MM.1S (cell line): ENCODE measurements around the gene PRSS38.

Experiments
- DNase-seq: peaks from one replicate; pipeline ENCODE4 v3.0.0-alpha.2; 2015
- H2AFZ ChIP-seq: fragments of 300-600 bp; sonication (generic); 2 replicates; pipeline ENCODE4 v1.6.0; 2016; ENCODE audit warnings: antibody characterized with exemption, low read length
- H3F3A ChIP-seq: fragments of 300-600 bp; sonication (generic); 2 replicates; pipeline ENCODE4 v1.6.1; 2016; ENCODE audit warnings: mild to moderate bottlenecking, antibody characterized with exemption, low read length, moderate library complexity, mixed read lengths; ENCODE audit not compliant: insufficient read depth
- H3K27ac ChIP-seq: fragments of 300-600 bp; sonication (generic); 2 replicates; pipeline ENCODE4 v1.5.1; 2016; ENCODE audit warnings: mild to moderate bottlenecking, low read length
- H3K27me3 ChIP-seq: fragments of 300-600 bp; sonication (generic); replicated peaks from 2 replicates; pipeline ENCODE4 v1.6.0; 2016; ENCODE audit warnings: low read length; ENCODE audit not compliant: insufficient read depth
- H3K36me3 ChIP-seq: fragments of 300-600 bp; sonication (generic); replicated peaks from 2 replicates; pipeline ENCODE4 v1.6.1; 2016; ENCODE audit warnings: mild to moderate bottlenecking, low read length, mixed read lengths; ENCODE audit not compliant: insufficient read depth
- H3K4me1 ChIP-seq: fragments of 300-600 bp; sonication (generic); 2 replicates; pipeline ENCODE4 v1.6.1; 2016; ENCODE audit warnings: low read length, mixed read lengths
- H3K4me2 ChIP-seq: fragments of 300-600 bp; sonication (generic); 2 replicates; pipeline ENCODE4 v1.6.0; 2016; ENCODE audit warnings: low read depth, low read length
- H3K4me3 ChIP-seq: fragments of 300-600 bp; sonication (generic); 2 replicates; pipeline ENCODE4 v1.5.1; 2016; ENCODE audit warnings: low read length, mixed read lengths
- H3K79me2 ChIP-seq: fragments of 300-600 bp; sonication (generic); 2 replicates; pipeline ENCODE4 v1.6.1; 2016; ENCODE audit warnings: mixed run types, low read length, mixed read lengths
- H3K9ac ChIP-seq: fragments of 300-600 bp; sonication (generic); 2 replicates; pipeline ENCODE4 v1.6.1; 2016; ENCODE audit warnings: low read length, mixed read lengths
- H3K9me2 ChIP-seq: fragments of 300-600 bp; sonication (generic); replicated peaks from 2 replicates; pipeline ENCODE4 v1.6.1; 2016; ENCODE audit warnings: mild to moderate bottlenecking, low read length, mixed read lengths; ENCODE audit not compliant: insufficient read depth
- H3K9me3 ChIP-seq: fragments of 300-600 bp; sonication (generic); replicated peaks from 2 replicates; pipeline ENCODE4 v1.6.1; 2016; ENCODE audit warnings: mild to moderate bottlenecking, low read length, mixed read lengths; ENCODE audit not compliant: insufficient read depth
- H4K20me1 ChIP-seq: fragments of 300-600 bp; sonication (generic); 2 replicates; pipeline ENCODE4 v1.6.1; 2016; ENCODE audit warnings: mild to moderate bottlenecking, low read length, moderate library complexity, mixed read lengths; ENCODE audit not compliant: insufficient read depth
- EZH2 ChIP-seq: fragments of 300-600 bp; sonication (generic); optimal IDR thresholded peaks from 2 replicates; pipeline ENCODE3; 2017; ENCODE audit warnings: low read depth, mild to moderate bottlenecking, antibody characterized with exemption, low read length, mixed read lengths
- EZH2phosphoT487 ChIP-seq: fragments of 300-600 bp; sonication (generic); IDR thresholded peaks from 2 replicates; pipeline ENCODE4 v1.6.1; 2018; ENCODE audit warnings: antibody characterized with exemption, low read length
- TF ChIP-seq, protein P1 (sequence below): fragments of 300-600 bp; sonication (generic); IDR thresholded peaks from 2 replicates; pipeline ENCODE4 v1.5.1; 2016; ENCODE audit warnings: antibody characterized with exemption, low read length, mixed read lengths

PRSS38 gene

DNA sequence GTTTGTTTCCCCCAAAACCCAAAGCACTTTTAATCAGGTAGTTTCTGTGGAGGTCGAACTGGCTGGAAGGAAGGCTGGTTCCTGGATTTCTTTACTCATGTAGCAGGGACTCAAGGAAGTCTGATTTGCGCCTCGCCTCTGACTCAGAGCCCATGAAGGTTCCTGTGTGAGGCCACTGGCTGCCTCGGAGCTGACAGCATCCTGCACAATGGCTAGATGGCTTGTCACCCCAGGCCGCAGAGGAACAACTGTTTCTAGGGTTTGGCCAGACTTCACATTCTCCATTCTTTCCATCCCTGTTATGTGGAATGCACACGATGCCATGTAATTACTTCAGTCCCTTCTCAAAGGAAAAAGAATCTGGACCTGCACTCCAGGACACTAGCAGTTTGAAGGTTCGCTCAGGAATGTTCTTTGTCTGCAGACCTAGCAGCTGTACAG, 39.1 kb upstream of the PRSS38 start:
- Histone ChIP-seq H3K4me3 (no peak overlapping the region), H3K9me2 (no peaks in the 10 kb centered on the region), H4K20me1 (no peaks in the 10 kb centered on the region), H3K79me2 (no peaks in the 10 kb centered on the region), H3K4me1 (no peaks in the 10 kb centered on the region), H2AFZ (no peak overlapping the region), H3K9me3 (no peaks in the 10 kb centered on the region), H3K4me2 (no peak overlapping the region), H3K27me3 (no peaks in the 10 kb centered on the region), H3K27ac (no peak overlapping the region), H3K9ac (no peak overlapping the region), H3K36me3 (no peaks in the 10 kb centered on the region), H3F3A (no peaks in the 10 kb centered on the region)
- DNase-seq = no peak
- TF ChIP-seq, protein P1, sequence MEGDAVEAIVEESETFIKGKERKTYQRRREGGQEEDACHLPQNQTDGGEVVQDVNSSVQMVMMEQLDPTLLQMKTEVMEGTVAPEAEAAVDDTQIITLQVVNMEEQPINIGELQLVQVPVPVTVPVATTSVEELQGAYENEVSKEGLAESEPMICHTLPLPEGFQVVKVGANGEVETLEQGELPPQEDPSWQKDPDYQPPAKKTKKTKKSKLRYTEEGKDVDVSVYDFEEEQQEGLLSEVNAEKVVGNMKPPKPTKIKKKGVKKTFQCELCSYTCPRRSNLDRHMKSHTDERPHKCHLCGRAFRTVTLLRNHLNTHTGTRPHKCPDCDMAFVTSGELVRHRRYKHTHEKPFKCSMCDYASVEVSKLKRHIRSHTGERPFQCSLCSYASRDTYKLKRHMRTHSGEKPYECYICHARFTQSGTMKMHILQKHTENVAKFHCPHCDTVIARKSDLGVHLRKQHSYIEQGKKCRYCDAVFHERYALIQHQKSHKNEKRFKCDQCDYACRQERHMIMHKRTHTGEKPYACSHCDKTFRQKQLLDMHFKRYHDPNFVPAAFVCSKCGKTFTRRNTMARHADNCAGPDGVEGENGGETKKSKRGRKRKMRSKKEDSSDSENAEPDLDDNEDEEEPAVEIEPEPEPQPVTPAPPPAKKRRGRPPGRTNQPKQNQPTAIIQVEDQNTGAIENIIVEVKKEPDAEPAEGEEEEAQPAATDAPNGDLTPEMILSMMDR = no peak
- TF ChIP-seq EZH2phosphoT487 (no peak), EZH2 (no peak)

DNA sequence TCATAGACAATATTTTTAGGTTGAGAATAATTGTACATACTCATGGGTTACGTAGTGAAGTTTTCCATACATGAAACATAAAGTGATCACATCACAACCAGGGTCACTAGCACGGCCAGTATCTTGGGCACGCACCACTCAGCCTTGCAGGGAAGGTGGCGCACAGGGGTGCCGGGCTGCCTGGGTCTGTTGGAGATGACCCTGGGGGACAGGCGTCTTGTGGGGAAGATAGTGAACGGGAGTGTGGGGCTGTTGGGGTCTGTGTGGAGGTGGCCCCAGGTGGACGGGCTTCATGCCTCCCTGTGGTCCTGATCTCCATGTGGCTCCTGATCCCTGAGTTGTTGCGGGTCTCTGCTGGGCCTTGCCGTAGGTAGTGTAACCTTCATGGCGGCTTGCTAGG, 38.3 kb upstream of the PRSS38 start:
- H3K4me2 ChIP-seq = no peak overlapping the region
- no peaks in the 10 kb centered on the region for H3F3A ChIP-seq
- no peak overlapping the region for H3K9ac ChIP-seq
- H3K79me2 ChIP-seq = no peaks in the 10 kb centered on the region
- no peak overlapping the region for H3K4me3 ChIP-seq
- no peaks in the 10 kb centered on the region for H3K9me2 ChIP-seq
- no peak for DNase-seq
- no peaks in the 10 kb centered on the region for H3K4me1 ChIP-seq
- TF ChIP-seq EZH2phosphoT487 (no peak), EZH2 (no peak)
- TF ChIP-seq, protein P1 = no peak
- no peaks in the 10 kb centered on the region for H3K27me3 ChIP-seq
- H2AFZ ChIP-seq = no peak overlapping the region
- H3K27ac ChIP-seq = no peak overlapping the region
- no peaks in the 10 kb centered on the region for H3K36me3 ChIP-seq
- H3K9me3 ChIP-seq = no peaks in the 10 kb centered on the region
- no peaks in the 10 kb centered on the region for H4K20me1 ChIP-seq

DNA sequence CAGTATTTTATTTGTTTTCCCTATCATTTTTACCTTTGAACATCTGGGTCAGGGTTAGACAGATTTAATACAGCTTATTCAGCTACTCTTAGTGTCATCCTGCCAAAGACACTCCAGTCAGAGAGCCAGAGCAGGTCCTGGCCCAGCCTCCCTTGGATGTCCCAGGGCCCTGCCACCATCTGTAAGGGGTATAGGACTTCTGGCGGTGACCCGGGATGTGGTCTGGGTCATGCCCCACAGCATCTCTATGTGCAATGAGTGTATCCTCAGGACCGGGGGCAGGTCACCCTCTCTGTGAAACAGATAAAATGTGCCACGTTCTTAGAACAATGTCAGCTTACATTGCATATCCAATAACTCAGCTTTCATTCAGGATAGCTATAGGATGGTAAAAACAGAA, 37.8 kb upstream of the PRSS38 start:
- TF ChIP-seq EZH2 (no peak), EZH2phosphoT487 (no peak)
- TF ChIP-seq, protein P1 = no peak
- Histone ChIP-seq H4K20me1 (no peaks in the 10 kb centered on the region), H3K9ac (no peak overlapping the region), H3K27me3 (no peaks in the 10 kb centered on the region), H3K4me1 (no peaks in the 10 kb centered on the region), H2AFZ (no peak overlapping the region), H3K4me3 (no peak overlapping the region), H3K79me2 (no peaks in the 10 kb centered on the region), H3K9me3 (no peaks in the 10 kb centered on the region), H3F3A (no peaks in the 10 kb centered on the region), H3K36me3 (no peaks in the 10 kb centered on the region), H3K9me2 (no peaks in the 10 kb centered on the region), H3K27ac (no peak overlapping the region), H3K4me2 (no peak overlapping the region)
- no peak for DNase-seq
